ENCODE data around the gene SIT1.

Gene SIT1

DNA sequence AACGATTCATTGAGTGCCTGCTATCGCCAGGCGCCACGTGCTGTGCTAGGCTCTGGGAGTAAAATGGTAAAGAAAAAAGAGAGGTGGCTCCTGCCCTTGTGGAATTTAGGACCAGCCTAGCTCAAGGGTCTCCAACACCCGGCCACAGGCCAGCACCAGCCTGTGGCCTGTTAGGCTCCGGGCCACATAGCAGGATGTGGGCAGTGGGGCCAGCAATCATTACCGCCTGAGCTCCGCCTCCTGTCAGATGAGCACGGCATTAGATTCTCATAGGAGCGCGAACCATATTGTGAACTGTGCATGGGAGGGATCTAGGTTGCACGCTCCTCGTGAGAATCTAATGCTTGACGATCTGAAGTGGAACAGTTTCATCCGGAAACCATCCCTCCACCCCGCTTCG is 5.6 kb upstream of the SIT1 start:
- DNase-seq (ENCODE audit: low read depth) = no peak
- H3K4me3 ChIP-seq (ENCODE audit: low read length) = no peak overlapping the region
- no peak for TF ChIP-seq CTCF (conservative IDR thresholded peaks at IDR 0.05; ENCODE audit: low read depth, low read length)

DNA sequence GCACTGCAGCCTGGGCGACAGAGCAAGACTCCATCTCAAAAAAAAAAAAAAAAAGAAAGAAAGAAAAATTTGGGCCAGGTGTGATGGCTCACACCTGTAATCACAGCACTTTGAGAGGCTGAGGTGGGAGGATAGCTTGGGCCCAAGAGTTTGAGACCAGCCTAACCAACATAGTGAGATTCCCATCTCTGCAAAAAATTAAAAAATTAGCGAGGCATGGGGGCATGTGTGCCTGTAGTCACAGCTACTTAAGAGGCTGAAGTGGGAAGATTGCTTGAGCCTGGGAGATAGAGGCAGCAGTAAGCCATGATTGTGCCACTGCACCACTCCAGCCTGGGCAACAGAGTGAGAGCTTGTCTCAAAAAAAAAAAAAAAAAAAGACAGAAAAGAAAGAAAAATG is 2.9 kb upstream of the SIT1 start:
- DNase-seq (ENCODE audit: low read depth) = no peak
- no peak overlapping the region for H3K4me3 ChIP-seq (ENCODE audit: low read length)
- TF ChIP-seq CTCF (conservative IDR thresholded peaks at IDR 0.05; ENCODE audit: low read depth, low read length) = no peak

DNA sequence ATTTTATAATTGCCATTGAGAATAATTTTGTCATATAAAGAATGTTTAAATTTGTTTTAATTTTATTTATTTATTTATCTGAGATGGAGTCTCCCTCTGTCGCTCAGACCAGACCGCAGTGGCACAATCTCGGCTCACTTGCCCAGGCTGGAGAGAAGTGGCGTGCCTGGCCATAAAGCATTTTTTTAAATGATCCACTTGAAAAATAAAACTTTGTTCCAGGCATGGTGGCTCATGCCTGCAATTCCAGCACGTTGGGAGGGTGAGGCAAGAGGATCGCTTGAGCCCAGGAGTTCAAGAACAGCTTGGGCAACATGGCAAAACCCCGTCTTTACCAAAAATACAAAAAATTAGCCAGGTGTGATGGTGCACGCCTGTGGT is 2.1 kb upstream of the SIT1 start:
- no peak for DNase-seq (ENCODE audit: low read depth)
- TF ChIP-seq CTCF (conservative IDR thresholded peaks at IDR 0.05; ENCODE audit: low read depth, low read length) = no peak
- no peak overlapping the region for H3K4me3 ChIP-seq (ENCODE audit: low read length)

DNA sequence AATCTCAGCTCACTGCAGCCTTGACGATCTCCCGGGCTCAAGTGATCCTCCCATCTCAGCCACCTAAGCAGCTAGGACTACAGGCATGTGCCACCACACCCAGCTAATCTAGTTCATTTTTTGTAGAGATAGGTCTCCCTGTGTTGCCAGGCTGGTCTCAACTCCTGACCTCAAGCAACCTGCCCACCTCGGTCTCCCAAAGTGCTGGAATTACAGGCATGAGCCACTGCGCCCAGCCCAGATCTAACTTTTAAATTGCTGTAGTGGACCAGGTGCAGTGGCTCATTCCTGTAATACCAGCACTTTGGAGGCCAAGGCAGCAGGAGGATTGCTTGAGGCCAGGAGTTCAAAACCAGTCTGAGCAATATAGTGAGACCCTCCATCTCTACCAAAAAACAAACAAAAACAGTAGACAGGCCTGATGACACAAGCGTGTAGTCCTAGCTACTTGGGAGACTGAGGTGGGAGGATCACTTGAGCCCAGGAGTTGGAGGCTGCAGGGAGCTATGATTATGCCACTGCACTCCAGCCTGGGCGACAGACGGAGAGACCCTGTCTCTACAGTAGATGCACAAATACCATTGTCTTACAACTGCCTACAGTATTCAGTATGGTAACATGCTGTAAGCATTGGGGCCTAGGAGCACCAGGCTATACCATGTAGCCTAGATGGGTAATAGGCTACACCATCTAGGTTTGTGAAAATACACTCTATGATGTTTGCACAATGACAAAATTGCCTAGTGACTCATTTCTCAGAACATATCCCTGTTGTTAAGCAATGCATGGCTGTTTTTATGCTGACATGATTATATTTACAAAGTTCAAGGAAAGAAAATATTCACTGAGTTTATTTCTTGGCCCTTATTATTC is 1.5 kb upstream of the SIT1 start:
- no peak overlapping the region for H3K4me3 ChIP-seq (ENCODE audit: low read length)
- no peak for TF ChIP-seq CTCF (conservative IDR thresholded peaks at IDR 0.05; ENCODE audit: low read depth, low read length)
- DNase-seq (ENCODE audit: low read depth) = no peak

DNA sequence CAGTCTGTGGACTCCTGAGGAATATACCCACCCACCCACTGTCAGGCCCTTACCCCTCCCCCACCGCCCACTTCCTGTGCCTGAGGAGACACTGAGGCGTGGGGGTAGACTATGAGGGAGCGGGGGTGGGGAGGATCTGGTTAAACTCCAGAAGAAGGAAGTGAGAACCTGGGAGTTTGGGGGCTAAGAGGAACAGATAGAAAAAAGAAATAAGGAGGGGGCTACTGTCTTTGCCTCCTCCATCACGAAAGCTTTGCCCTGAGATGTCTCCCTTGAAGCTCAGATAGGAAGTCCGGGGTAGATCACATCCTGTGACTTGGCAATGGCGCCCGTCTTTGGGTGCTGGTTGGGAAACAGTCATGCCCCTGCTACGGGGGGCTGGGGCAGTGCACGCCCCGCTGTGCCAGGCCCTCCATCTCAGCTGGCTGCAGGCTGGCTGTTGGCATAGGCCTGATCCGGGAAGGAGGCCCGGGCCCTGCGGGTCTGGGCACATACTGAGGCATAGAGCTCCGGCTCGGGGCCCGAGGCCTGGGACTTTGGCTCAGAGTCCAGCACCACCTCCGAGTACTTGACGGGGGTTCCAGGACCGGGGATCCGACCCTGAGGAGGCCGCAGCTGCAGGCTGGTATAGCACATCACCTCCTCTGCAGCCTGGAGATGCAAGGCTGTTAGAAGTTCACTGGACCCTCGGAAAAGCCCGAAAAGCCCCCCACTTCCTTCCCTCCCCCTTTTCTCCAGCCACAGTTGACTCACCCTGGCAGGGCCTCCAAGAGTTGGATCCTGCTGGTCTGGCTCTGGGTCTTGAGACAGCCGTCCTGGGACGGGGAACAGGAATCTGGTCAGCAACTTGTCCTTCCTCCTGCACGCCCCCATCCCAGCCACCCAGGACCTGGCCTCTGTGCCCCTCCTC is 1.0 kb downstream of the SIT1 start:
- TF ChIP-seq CTCF (conservative IDR thresholded peaks at IDR 0.05; ENCODE audit: low read depth, low read length) = no peak
- no peak for DNase-seq (ENCODE audit: low read depth)
- H3K4me3 ChIP-seq (ENCODE audit: low read length) = no peak overlapping the region

DNA sequence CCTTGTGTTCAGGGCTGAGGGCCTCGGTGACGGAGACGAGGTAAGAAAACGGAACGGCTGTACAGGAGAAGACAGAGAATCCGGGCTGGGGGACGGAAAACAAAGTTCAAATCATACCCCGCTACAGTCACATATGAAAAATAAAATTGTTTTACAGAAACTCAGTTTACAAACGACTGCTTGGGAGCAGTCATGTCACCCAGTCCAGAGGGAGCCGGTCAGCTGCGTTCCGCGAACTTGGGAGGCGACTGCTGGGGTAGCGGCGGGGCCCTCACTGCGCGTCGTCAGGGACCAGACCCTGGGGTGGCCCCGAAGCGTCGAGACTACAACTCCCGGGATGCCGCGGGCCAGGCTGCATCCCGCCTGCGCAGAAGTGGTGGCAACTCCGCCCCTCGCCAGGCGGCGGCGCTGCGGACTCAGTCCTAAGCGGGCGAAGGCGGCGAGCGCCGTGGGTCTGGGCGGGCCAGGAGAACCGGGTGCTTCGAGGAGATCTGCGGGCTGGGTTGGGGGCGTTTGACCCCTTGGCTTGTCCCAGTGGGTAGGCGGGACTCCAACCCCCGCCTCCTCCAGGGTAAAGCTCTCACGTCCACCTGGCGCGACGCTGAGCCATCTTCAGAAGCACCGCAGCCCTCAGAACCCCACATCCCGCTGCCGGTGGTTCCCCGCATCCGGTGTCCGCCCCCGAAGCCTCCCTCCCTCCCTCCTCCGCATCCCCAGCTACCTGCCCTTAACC is 4.0 kb downstream of the SIT1 start:
- H3K4me3 ChIP-seq (ENCODE audit: low read length) = peak overlapping the region; percentile 75
- DNase-seq (ENCODE audit: low read depth) = no peak
- peak; percentile 83 for TF ChIP-seq CTCF (conservative IDR thresholded peaks at IDR 0.05; ENCODE audit: low read depth, low read length)

All from retinal pigment epithelial cell (primary cell).